Measurements from ENCODE around the gene VPS13C.

Gene VPS13C

DNA sequence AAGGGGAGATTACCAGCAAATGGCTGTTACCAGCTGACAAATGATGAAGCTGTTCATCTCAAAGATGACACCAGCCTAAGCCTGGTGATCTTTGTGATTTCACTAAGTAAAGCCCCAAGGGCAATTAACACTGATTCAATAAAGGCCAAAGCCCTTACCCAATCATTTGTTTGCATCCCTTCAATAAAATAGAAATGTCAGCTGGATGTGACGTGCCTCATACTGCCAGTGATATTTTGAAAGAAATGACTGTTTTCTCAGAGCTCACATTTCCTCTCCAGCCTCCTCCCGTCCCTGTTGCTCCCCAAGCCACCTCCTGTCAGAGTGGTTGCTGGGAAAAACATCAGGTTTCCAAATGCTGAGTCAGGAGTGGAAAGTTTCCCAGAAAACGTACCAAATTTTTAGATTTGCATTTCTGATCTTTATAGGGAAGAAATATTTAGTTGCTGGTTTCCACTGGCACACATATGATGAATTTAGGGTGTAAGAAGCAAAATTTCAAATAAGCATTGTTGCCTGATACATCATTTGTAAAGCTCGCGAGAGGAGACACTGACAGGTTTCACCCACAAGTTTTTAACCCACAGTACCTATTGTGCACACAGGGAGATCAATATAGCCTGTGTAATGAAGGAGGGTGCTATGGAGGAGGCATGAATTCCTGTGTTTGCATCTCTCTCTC, 27.6 kb upstream of the VPS13C start:
- DNase-seq (ENCODE audit: low read depth, low spot score), result no peak
- H3K27me3 ChIP-seq (ENCODE audit: insufficient read depth, insufficient read length), result no peaks in the 10 kb centered on the region
- no peak overlapping the region for H3K4me3 ChIP-seq (ENCODE audit: insufficient read length, low read depth)
- no peaks in the 10 kb centered on the region for H3K36me3 ChIP-seq (ENCODE audit: insufficient read depth, insufficient read length, low read length)
- peaks cover 5% of the 10 kb centered on the region; the same call in 1 of the 2 replicates for H3K9me3 ChIP-seq (ENCODE audit: insufficient read depth, low read length)
- TF ChIP-seq ZNF274 (IDR thresholded peaks at IDR 0.05; ENCODE audit: low read depth, low read length), result no peak
- no peak for TF ChIP-seq SUZ12 (IDR thresholded peaks at IDR 0.05; ENCODE audit: extremely low read depth, insufficient read depth, insufficient read length)
- TF ChIP-seq YY1 (IDR thresholded peaks at IDR 0.05; ENCODE audit: insufficient read depth, insufficient read length), result no peak
- H3K4me1 ChIP-seq (ENCODE audit: insufficient read depth, insufficient read length), result no peaks in the 10 kb centered on the region
- H3K9ac ChIP-seq (ENCODE audit: insufficient read length, low read depth), result no peak overlapping the region

- no peak overlapping the region for H3K4me3 ChIP-seq (ENCODE audit: insufficient read length, low read depth)
- no peak overlapping the region for H3K9ac ChIP-seq (ENCODE audit: insufficient read length, low read depth)
- no peaks in the 10 kb centered on the region for H3K27me3 ChIP-seq (ENCODE audit: insufficient read depth, insufficient read length)
- peaks cover 5% of the 10 kb centered on the region; the same call in 1 of the 2 replicates for H3K9me3 ChIP-seq (ENCODE audit: insufficient read depth, low read length)
- no peaks in the 10 kb centered on the region for H3K4me1 ChIP-seq (ENCODE audit: insufficient read depth, insufficient read length)
- no peak for DNase-seq (ENCODE audit: low read depth, low spot score)
- TF ChIP-seq ZNF274 (IDR thresholded peaks at IDR 0.05; ENCODE audit: low read depth, low read length) (no peak), YY1 (IDR thresholded peaks at IDR 0.05; ENCODE audit: insufficient read depth, insufficient read length) (no peak), SUZ12 (IDR thresholded peaks at IDR 0.05; ENCODE audit: extremely low read depth, insufficient read depth, insufficient read length) (no peak)
- no peaks in the 10 kb centered on the region for H3K36me3 ChIP-seq (ENCODE audit: insufficient read depth, insufficient read length, low read length)
Observed at GRCh38 chr15:62085740-62086139, 25.5 kb upstream of the VPS13C start.

- H3K4me1 ChIP-seq (ENCODE audit: insufficient read depth, insufficient read length), result no peaks in the 10 kb centered on the region
- H3K4me3 ChIP-seq (ENCODE audit: insufficient read length, low read depth), result no peak overlapping the region
- no peak for DNase-seq (ENCODE audit: low read depth, low spot score)
- H3K27me3 ChIP-seq (ENCODE audit: insufficient read depth, insufficient read length), result no peaks in the 10 kb centered on the region
- no peak overlapping the region for H3K9ac ChIP-seq (ENCODE audit: insufficient read length, low read depth)
- no peaks in the 10 kb centered on the region for H3K36me3 ChIP-seq (ENCODE audit: insufficient read depth, insufficient read length, low read length)
- peaks cover 5% of the 10 kb centered on the region; the same call in 1 of the 2 replicates for H3K9me3 ChIP-seq (ENCODE audit: insufficient read depth, low read length)
- TF ChIP-seq YY1 (IDR thresholded peaks at IDR 0.05; ENCODE audit: insufficient read depth, insufficient read length), result no peak
- TF ChIP-seq SUZ12 (IDR thresholded peaks at IDR 0.05; ENCODE audit: extremely low read depth, insufficient read depth, insufficient read length), result no peak
- TF ChIP-seq ZNF274 (IDR thresholded peaks at IDR 0.05; ENCODE audit: low read depth, low read length), result no peak
Observed at GRCh38 chr15:62083194-62084154, 23.2 kb upstream of the VPS13C start.

DNA sequence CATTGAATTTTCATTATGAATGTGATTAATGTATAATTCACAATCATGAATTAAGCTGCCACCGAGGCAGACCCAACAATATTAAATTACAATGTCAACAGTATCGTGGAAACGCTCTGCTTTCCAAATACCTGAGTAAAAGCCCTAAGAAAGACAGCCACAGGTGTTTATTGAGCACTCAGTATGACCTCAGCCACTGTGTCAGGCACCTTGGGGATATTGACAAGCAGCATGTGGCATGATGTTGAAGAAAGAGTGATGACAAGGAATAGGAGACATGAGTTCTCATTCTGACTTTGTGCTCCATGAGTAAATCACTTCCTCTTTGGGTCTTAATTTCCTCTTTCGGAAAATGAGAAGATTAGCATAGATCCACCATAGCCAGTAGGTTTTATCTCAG, 19.3 kb upstream of the VPS13C start:
- no peaks in the 10 kb centered on the region for H3K4me1 ChIP-seq (ENCODE audit: insufficient read depth, insufficient read length)
- no peak for DNase-seq (ENCODE audit: low read depth, low spot score)
- TF ChIP-seq YY1 (IDR thresholded peaks at IDR 0.05; ENCODE audit: insufficient read depth, insufficient read length) (no peak), ZNF274 (IDR thresholded peaks at IDR 0.05; ENCODE audit: low read depth, low read length) (no peak), SUZ12 (IDR thresholded peaks at IDR 0.05; ENCODE audit: extremely low read depth, insufficient read depth, insufficient read length) (no peak)
- H3K36me3 ChIP-seq (ENCODE audit: insufficient read depth, insufficient read length, low read length), result no peaks in the 10 kb centered on the region
- no peaks in the 10 kb centered on the region for H3K9me3 ChIP-seq (ENCODE audit: insufficient read depth, low read length)
- no peaks in the 10 kb centered on the region for H3K27me3 ChIP-seq (ENCODE audit: insufficient read depth, insufficient read length)
- no peak overlapping the region for H3K4me3 ChIP-seq (ENCODE audit: insufficient read length, low read depth)
- H3K9ac ChIP-seq (ENCODE audit: insufficient read length, low read depth), result no peak overlapping the region

DNA sequence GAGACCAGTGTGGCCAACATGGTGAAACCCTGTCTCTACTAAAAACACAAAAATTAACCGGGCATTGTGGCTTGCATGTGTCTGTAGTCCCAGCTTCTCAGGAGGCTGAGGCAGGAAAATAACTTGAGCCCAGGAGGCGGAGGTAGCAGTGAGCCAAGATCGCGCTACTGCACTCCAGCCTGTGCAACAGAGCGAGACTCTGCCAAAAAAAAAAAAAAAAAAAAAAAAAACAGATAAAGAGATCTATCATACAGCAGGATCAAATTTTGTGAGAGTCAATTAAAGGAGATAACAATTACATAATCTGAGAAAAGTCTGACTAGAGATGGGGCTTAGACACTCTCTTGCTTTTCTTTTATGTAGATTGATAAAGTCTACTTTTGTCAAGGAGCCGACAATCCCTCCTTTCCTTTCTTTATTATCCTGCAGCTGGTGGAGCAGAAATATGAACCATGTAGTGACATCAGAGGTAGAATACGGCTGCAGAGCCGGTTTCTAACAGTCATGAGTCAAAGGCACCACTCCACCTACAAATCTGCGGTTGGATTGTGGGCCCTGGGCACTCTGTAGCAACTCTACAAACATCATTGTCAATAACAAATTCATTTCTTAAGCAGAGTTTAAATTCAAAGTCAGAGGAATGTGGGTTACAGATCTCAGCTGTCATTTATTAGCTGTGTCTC, 15.5 kb upstream of the VPS13C start:
- TF ChIP-seq YY1 (IDR thresholded peaks at IDR 0.05; ENCODE audit: insufficient read depth, insufficient read length) (no peak), ZNF274 (IDR thresholded peaks at IDR 0.05; ENCODE audit: low read depth, low read length) (no peak), SUZ12 (IDR thresholded peaks at IDR 0.05; ENCODE audit: extremely low read depth, insufficient read depth, insufficient read length) (no peak)
- H3K4me1 ChIP-seq (ENCODE audit: insufficient read depth, insufficient read length), result no peaks in the 10 kb centered on the region
- no peak overlapping the region for H3K9ac ChIP-seq (ENCODE audit: insufficient read length, low read depth)
- H3K27me3 ChIP-seq (ENCODE audit: insufficient read depth, insufficient read length), result no peaks in the 10 kb centered on the region
- H3K9me3 ChIP-seq (ENCODE audit: insufficient read depth, low read length), result no peaks in the 10 kb centered on the region
- no peaks in the 10 kb centered on the region for H3K36me3 ChIP-seq (ENCODE audit: insufficient read depth, insufficient read length, low read length)
- DNase-seq (ENCODE audit: low read depth, low spot score), result no peak
- no peak overlapping the region for H3K4me3 ChIP-seq (ENCODE audit: insufficient read length, low read depth)

GRCh38 chr15:62071711-62072308, 11.6 kb upstream of the VPS13C start:
- no peak for DNase-seq (ENCODE audit: low read depth, low spot score)
- TF ChIP-seq YY1 (IDR thresholded peaks at IDR 0.05; ENCODE audit: insufficient read depth, insufficient read length) (no peak), ZNF274 (IDR thresholded peaks at IDR 0.05; ENCODE audit: low read depth, low read length) (no peak), SUZ12 (IDR thresholded peaks at IDR 0.05; ENCODE audit: extremely low read depth, insufficient read depth, insufficient read length) (no peak)

More at GRCh38 chr15:62071711-62072308, 11.6 kb upstream of the VPS13C start:
- Histone ChIP-seq H3K36me3 (ENCODE audit: insufficient read depth, insufficient read length, low read length) (no peaks in the 10 kb centered on the region), H3K4me1 (ENCODE audit: insufficient read depth, insufficient read length) (no peaks in the 10 kb centered on the region), H3K9me3 (ENCODE audit: insufficient read depth, low read length) (no peaks in the 10 kb centered on the region), H3K9ac (ENCODE audit: insufficient read length, low read depth) (no peak overlapping the region), H3K4me3 (ENCODE audit: insufficient read length, low read depth) (no peak overlapping the region), H3K27me3 (ENCODE audit: insufficient read depth, insufficient read length) (peaks cover 30% of the 10 kb centered on the region)

All from NT2/D1 (cell line).